Measurements from ENCODE around the gene MRPL2.
"Not testable (repeated sequence)": the region's sequence is repeated elsewhere in the genome, so short reads cannot be mapped to it uniquely, and the experiment has no call there.

Gene MRPL2

GRCh38 chr6:43089874-43090558 is 30.8 kb upstream of the MRPL2 start:
- no peak overlapping the region for H3K4me3 Mint-ChIP-seq
- H3K4me1 Mint-ChIP-seq = peaks cover 9% of the 10 kb centered on the region
- H3K27ac Mint-ChIP-seq = peak overlapping the region; percentile 11
- H3K36me3 Mint-ChIP-seq = no peaks in the 10 kb centered on the region
- ATAC-seq = no peak
- peaks cover 9% of the 10 kb centered on the region for H3K27me3 Mint-ChIP-seq
- H3K9me3 Mint-ChIP-seq = no peaks in the 10 kb centered on the region

- Mint-ChIP-seq H3K27me3 (peaks cover 15% of the 10 kb centered on the region), H3K4me1 (peaks cover 9% of the 10 kb centered on the region), H3K36me3 (no peaks in the 10 kb centered on the region), H3K4me3 (no peak overlapping the region), H3K9me3 (no peaks in the 10 kb centered on the region), H3K27ac (no peak overlapping the region)
- ATAC-seq = no peak
These were observed 30.2 kb upstream of the MRPL2 start for GRCh38 chr6:43089467-43089866.

- H3K4me1 Mint-ChIP-seq = peaks cover 9% of the 10 kb centered on the region
- no peak overlapping the region for H3K4me3 Mint-ChIP-seq
- H3K36me3 Mint-ChIP-seq = no peaks in the 10 kb centered on the region
- no peaks in the 10 kb centered on the region for H3K9me3 Mint-ChIP-seq
- ATAC-seq = peak; percentile 25
- peaks cover 23% of the 10 kb centered on the region for H3K27me3 Mint-ChIP-seq
- H3K27ac Mint-ChIP-seq = no peak overlapping the region
These were observed 29.4 kb upstream of the MRPL2 start for GRCh38 chr6:43088654-43089056.

GRCh38 chr6:43086022-43086658 is 26.9 kb upstream of the MRPL2 start:
- H3K4me1 Mint-ChIP-seq = peaks cover 9% of the 10 kb centered on the region
- no peak overlapping the region for H3K4me3 Mint-ChIP-seq
- H3K27ac Mint-ChIP-seq = no peak overlapping the region
- H3K9me3 Mint-ChIP-seq = no peaks in the 10 kb centered on the region
- peaks cover 32% of the 10 kb centered on the region for H3K27me3 Mint-ChIP-seq
- peak; percentile 88 for ATAC-seq
- H3K36me3 Mint-ChIP-seq = no peaks in the 10 kb centered on the region

- ATAC-seq = no peak
- H3K36me3 Mint-ChIP-seq = no peaks in the 10 kb centered on the region
- H3K9me3 Mint-ChIP-seq = no peaks in the 10 kb centered on the region
- H3K4me1 Mint-ChIP-seq = peaks cover 9% of the 10 kb centered on the region
- H3K27ac Mint-ChIP-seq = no peak overlapping the region
- peaks cover 50% of the 10 kb centered on the region for H3K27me3 Mint-ChIP-seq
- H3K4me3 Mint-ChIP-seq = no peak overlapping the region
These were observed 23.8 kb upstream of the MRPL2 start for GRCh38 chr6:43082806-43083655.

GRCh38 chr6:43081922-43082321 is 22.7 kb upstream of the MRPL2 start:
- H3K27me3 Mint-ChIP-seq = peaks cover 53% of the 10 kb centered on the region
- not testable (repeated sequence) for H3K4me1 Mint-ChIP-seq, H3K27ac Mint-ChIP-seq, H3K9me3 Mint-ChIP-seq, H3K4me3 Mint-ChIP-seq, ATAC-seq, H3K36me3 Mint-ChIP-seq

GRCh38 chr6:43081043-43081442 is 21.8 kb upstream of the MRPL2 start:
- H3K36me3 Mint-ChIP-seq = no peaks in the 10 kb centered on the region

GRCh38 chr6:43078691-43079090 is 19.5 kb upstream of the MRPL2 start:
- no peaks in the 10 kb centered on the region for H3K9me3 Mint-ChIP-seq
- no peak overlapping the region for H3K4me3 Mint-ChIP-seq
- H3K27ac Mint-ChIP-seq = no peak overlapping the region
- H3K27me3 Mint-ChIP-seq = peaks cover 45% of the 10 kb centered on the region
- H3K4me1 Mint-ChIP-seq = no peaks in the 10 kb centered on the region
- no peak for ATAC-seq
- H3K36me3 Mint-ChIP-seq = peaks cover 7% of the 10 kb centered on the region

More at GRCh38 chr6:43081043-43081442, 21.8 kb upstream of the MRPL2 start:
- no peak overlapping the region for H3K27ac Mint-ChIP-seq
- H3K27me3 Mint-ChIP-seq = peaks cover 59% of the 10 kb centered on the region
- no peak for ATAC-seq
- H3K4me3 Mint-ChIP-seq = no peak overlapping the region
- H3K4me1 Mint-ChIP-seq = peaks cover 4% of the 10 kb centered on the region
- no peaks in the 10 kb centered on the region for H3K9me3 Mint-ChIP-seq

GRCh38 chr6:43077981-43078511 is 18.8 kb upstream of the MRPL2 start:
- Mint-ChIP-seq H3K27me3 (peaks cover 39% of the 10 kb centered on the region), H3K4me1 (no peaks in the 10 kb centered on the region), H3K27ac (no peak overlapping the region), H3K4me3 (no peak overlapping the region), H3K36me3 (peaks cover 14% of the 10 kb centered on the region), H3K9me3 (no peaks in the 10 kb centered on the region)
- no peak for ATAC-seq

- Mint-ChIP-seq H3K9me3 (no peaks in the 10 kb centered on the region), H3K4me3 (no peak overlapping the region), H3K27me3 (peaks cover 39% of the 10 kb centered on the region), H3K27ac (no peak overlapping the region), H3K4me1 (no peaks in the 10 kb centered on the region), H3K36me3 (peaks cover 20% of the 10 kb centered on the region)
- ATAC-seq = no peak
These were observed 18.1 kb upstream of the MRPL2 start for GRCh38 chr6:43077333-43077809.

- Mint-ChIP-seq H3K27ac (no peak overlapping the region), H3K27me3 (peaks cover 39% of the 10 kb centered on the region), H3K9me3 (no peaks in the 10 kb centered on the region), H3K36me3 (peaks cover 27% of the 10 kb centered on the region), H3K4me3 (peak overlapping the region; percentile 51), H3K4me1 (no peaks in the 10 kb centered on the region)
- no peak for ATAC-seq
These were observed 17.5 kb upstream of the MRPL2 start for GRCh38 chr6:43076464-43077332.

GRCh38 chr6:43075670-43076463 is 16.6 kb upstream of the MRPL2 start, which contains the start of gene PTK7:
TSS of gene PTK7 (plus strand) at chr6:43076314. CDS start at chr6:43076489, 175 bp downstream.
- Mint-ChIP-seq H3K27me3 (peaks cover 33% of the 10 kb centered on the region), H3K27ac (no peak within 1 kb of the TSS), H3K36me3 (peaks cover 32% of the 10 kb centered on the region), H3K9me3 (no peaks in the 10 kb centered on the region), H3K4me1 (no peaks in the 10 kb centered on the region), H3K4me3 (peak within 1 kb of the TSS; percentile 51)
- peak; percentile 51 for ATAC-seq

GRCh38 chr6:43074847-43075669 is 15.8 kb upstream of the MRPL2 start:
- Mint-ChIP-seq H3K9me3 (no peaks in the 10 kb centered on the region), H3K27me3 (peaks cover 30% of the 10 kb centered on the region), H3K36me3 (peaks cover 38% of the 10 kb centered on the region), H3K27ac (no peak overlapping the region), H3K4me1 (no peaks in the 10 kb centered on the region), H3K4me3 (no peak overlapping the region)
- ATAC-seq = no peak
